ENCODE measurements around the gene LSAMP. TPM values are rescaled to one million over a fixed set of nuclear protein-coding genes. Genes with fewer than 3 reads are reported as not detected.

Gene LSAMP
- total RNA-seq, 4 donors from 2014 or later: 0.30 to 5.5 (median 1.4) TPM

DNA sequence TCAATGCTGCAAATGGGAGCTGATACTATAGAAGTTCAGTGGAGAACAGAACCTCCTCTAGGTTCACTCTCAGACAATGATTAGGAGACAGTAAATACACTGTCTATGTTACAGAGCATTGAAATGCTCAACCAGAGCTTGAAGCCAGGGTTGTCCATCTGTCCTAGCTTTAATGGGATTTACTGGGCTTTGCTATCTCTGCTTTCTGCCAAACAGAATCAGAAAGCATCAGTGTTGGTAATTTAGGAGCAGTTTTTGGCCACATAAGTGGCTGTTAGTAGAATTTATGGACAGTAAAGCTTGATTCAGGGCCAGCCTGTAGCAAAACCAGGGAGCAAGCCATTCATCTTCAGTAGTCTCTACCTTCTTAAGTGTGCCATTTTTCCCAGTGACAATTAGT, 396.3 kb downstream of the LSAMP start:
- Histone ChIP-seq H3K36me3 (no peaks in the 10 kb centered on the region), H3K4me1 (peaks cover 0 to 7% (median 0%) of the 10 kb centered on the region in 3 donors), H3K9me3 (no peaks in the 10 kb centered on the region), H3K27ac (no peak overlapping the region), H3K27me3 (no peaks in the 10 kb centered on the region), H3K4me3 (no peak overlapping the region)
- DNase-seq: no peak
- intact Hi-C loops (cut with DNase I): no loop called here
- TF ChIP-seq, protein P1, sequence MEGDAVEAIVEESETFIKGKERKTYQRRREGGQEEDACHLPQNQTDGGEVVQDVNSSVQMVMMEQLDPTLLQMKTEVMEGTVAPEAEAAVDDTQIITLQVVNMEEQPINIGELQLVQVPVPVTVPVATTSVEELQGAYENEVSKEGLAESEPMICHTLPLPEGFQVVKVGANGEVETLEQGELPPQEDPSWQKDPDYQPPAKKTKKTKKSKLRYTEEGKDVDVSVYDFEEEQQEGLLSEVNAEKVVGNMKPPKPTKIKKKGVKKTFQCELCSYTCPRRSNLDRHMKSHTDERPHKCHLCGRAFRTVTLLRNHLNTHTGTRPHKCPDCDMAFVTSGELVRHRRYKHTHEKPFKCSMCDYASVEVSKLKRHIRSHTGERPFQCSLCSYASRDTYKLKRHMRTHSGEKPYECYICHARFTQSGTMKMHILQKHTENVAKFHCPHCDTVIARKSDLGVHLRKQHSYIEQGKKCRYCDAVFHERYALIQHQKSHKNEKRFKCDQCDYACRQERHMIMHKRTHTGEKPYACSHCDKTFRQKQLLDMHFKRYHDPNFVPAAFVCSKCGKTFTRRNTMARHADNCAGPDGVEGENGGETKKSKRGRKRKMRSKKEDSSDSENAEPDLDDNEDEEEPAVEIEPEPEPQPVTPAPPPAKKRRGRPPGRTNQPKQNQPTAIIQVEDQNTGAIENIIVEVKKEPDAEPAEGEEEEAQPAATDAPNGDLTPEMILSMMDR (IDR thresholded peaks at IDR 0.05): no peak
- TF ChIP-seq POLR2A (IDR thresholded peaks at IDR 0.05): no peak

DNA sequence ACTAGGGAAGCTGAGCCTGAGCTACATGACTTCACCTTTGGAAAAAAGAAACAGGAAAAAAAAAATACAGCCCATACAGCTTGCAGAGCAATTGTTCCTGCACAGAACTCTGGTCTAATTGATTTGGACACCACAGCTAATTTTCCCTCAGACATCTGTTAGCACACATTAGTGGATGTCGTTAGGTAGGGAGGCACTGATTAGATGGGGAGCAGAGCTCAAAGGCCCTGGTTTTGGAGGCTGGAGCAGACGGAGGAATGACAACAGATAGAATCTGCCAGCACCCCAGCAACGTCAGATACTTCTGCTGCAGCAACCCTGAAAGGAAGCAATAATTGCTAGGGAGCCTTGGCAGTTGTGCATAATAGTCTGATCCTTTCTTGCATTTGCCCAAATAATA, 398.9 kb downstream of the LSAMP start:
- TF ChIP-seq POLR2A (IDR thresholded peaks at IDR 0.05): no peak
- TF ChIP-seq, protein P1 (IDR thresholded peaks at IDR 0.05): no peak
- WGBS, 2 donors: 71% methylated on average over 3 of the region's 3 CpGs
- Histone ChIP-seq H3K27ac (no peak overlapping the region), H3K4me3 (no peak overlapping the region), H3K9me3 (no peaks in the 10 kb centered on the region), H3K4me1 (peaks cover 0 to 7% (median 0%) of the 10 kb centered on the region in 3 donors), H3K36me3 (no peaks in the 10 kb centered on the region), H3K27me3 (no peaks in the 10 kb centered on the region)
- intact Hi-C loops (cut with DNase I): no loop called here
- DNase-seq: no peak

DNA sequence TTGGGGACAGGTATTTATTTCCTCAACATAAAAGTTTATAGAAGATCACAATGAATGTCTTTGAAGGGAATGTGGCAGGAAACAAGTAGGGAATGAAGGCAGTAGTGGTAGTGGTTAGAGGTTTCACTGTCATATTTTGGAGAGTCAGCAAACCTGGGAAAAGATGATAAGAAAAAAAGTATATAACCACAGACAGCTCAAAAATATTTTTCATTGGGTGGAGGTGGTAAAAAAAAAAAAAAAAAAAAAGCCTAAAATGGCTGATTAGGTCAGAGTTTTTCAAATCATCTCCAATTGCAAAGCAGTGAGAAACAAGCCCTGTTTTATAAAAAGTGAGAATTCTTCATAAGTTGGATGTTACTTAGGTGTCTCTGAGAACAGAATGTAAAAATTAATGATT, 400.0 kb downstream of the LSAMP start:
- TF ChIP-seq, protein P1 (IDR thresholded peaks at IDR 0.05): no peak
- TF ChIP-seq POLR2A (IDR thresholded peaks at IDR 0.05): no peak
- no peaks in the 10 kb centered on the region for H3K27me3 ChIP-seq
- no peaks in the 10 kb centered on the region for H3K4me1 ChIP-seq
- no peak overlapping the region for H3K27ac ChIP-seq
- DNase-seq: no peak
- no peaks in the 10 kb centered on the region for H3K9me3 ChIP-seq
- no peak overlapping the region for H3K4me3 ChIP-seq
- intact Hi-C loops (cut with DNase I): no loop called here
- no peaks in the 10 kb centered on the region for H3K36me3 ChIP-seq

DNA sequence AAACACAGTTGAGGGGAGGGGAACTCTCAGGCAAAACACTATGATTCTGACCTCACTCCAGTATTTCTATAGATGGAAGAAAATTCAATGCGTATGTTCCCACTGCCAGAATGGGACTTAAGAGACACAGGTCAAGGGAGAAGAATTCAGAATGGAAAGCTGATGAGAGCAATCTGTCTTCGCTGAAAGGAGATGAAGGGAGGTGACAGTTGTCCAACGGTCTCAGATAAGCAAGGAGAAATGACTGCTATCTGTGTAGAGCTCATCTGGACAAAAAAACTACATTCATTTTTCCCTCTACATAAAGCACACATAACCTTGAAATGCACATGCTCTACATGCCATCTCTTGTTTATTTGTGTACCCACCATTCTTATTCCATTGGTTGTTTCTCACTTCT, 405.1 kb downstream of the LSAMP start:
- no peaks in the 10 kb centered on the region for H3K27me3 ChIP-seq
- WGBS, 2 donors: 80 to 90% methylated on average over 3 of the region's 3 CpGs
- peaks cover 0 to 17% (median 4%) of the 10 kb centered on the region in 3 donors for H3K4me1 ChIP-seq
- no peak for TF ChIP-seq POLR2A (IDR thresholded peaks at IDR 0.05)
- TF ChIP-seq, protein P1 (IDR thresholded peaks at IDR 0.05): no peak
- no peaks in the 10 kb centered on the region for H3K9me3 ChIP-seq
- intact Hi-C loops (cut with DNase I): no loop called here
- H3K27ac ChIP-seq: no peak overlapping the region
- no peak for DNase-seq
- no peaks in the 10 kb centered on the region for H3K36me3 ChIP-seq
- H3K4me3 ChIP-seq: no peak overlapping the region

DNA sequence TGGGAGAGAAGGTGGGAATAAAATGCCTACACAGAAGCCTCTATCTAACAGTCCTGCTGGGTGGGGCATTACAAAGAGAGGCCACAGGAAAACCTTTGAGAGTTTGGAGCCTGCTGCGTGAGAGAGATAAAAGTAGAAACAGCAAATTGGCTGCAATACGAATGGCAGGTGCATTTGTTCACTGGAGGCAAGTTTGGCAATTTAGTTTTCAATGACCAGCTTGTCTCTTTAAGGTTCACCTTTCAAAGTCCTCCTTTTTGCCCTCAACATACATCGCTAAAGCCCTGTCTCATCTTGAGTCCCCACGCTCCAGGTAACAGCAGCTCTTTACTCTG, 405.7 kb downstream of the LSAMP start:
- TF ChIP-seq, protein P1 (IDR thresholded peaks at IDR 0.05): no peak
- no peak for TF ChIP-seq POLR2A (IDR thresholded peaks at IDR 0.05)
- DNase-seq: no peak
- Histone ChIP-seq H3K27me3 (no peaks in the 10 kb centered on the region), H3K36me3 (no peaks in the 10 kb centered on the region), H3K4me3 (no peak overlapping the region), H3K4me1 (peaks cover 0 to 17% (median 4%) of the 10 kb centered on the region in 3 donors), H3K9me3 (no peaks in the 10 kb centered on the region), H3K27ac (no peak overlapping the region)
- intact Hi-C loops (cut with DNase I): no loop called here
- WGBS, 2 donors: 77 to 88% methylated on average over 4 of the region's 4 CpGs

Measured in esophagus squamous epithelium (tissue), 5 donors.